ENCODE measurements around the gene EIF4G1. TPM values are rescaled to one million over a fixed set of nuclear protein-coding genes. Genes with fewer than 3 reads are reported as not detected.

EIF4G1 gene
- total RNA-seq, 4 donors from 2014 or later, result 135 to 453 (median 217) TPM

DNA sequence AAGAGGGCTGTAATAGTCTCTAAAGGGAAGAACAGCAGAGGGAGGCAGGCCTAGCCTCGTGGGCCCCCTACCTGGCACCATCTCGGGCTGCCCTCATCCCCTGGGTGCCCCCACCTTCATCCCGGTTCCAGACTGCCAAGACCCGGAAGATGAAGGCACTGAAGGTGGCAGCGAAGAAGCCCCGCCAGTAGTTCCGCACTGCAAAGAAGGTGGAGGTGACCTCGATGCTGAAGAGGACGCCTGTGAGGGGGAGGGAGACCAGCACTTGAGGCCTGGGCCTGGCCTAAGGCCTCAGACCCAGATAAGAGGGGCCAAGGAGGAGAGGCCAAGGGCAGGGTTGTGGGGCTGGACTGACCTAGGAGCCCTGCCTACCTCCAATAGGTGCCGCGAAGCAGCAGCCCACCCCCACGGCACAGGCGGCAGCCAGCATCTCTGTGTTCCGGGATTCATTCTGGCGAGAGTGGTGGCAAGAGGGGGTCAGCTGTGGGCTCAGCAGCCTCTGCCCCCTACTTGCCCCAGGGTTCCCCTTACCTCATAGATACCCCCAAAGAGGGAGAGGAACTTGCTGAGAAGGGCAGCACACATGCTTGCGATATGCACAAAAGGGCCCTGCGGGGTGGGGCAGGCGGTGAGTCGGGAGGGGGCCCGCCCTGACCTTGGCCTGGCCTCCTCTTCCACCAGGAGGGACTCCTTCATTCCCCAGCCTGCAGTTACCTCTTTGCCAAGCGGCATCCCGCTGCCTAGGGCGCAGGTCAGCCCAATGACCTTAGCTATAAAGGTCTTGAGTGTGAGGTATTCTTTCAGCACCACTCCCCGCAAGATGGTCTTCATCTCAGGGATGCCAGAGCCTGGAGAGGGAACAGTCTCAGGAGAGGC is 43.1 kb downstream of the EIF4G1 start:
- no peak overlapping the region for H3K4me3 ChIP-seq
- no peak for DNase-seq
- in situ Hi-C loops (cut with MboI; ENCODE audit: low pct_ligation_motif_present in 1 of 4, low pct_unique_long_range_greater_than_20kb in 1 of 4, low sequenced_read_pairs in 3 of 4) (loop anchor here in 1 of 4 donors (25.0 kb wide), 1 partner anchor 430 kb away; no protein-coding TSS in a partner anchor), intact Hi-C loops (cut with DNase I; ENCODE audit: low total_unique reads) (loop anchor here (10.0 kb wide), 1 partner anchor 53 kb away; no protein-coding TSS in a partner anchor)
- H3K4me1 ChIP-seq, result peaks cover 7 to 37% (median 20%) of the 10 kb centered on the region in 4 donors
- H3K9me3 ChIP-seq, result no peaks in the 10 kb centered on the region
- H3K36me3 ChIP-seq, result peaks cover 0 to 7% (median 0%) of the 10 kb centered on the region in 4 donors
- H3K27ac ChIP-seq, result no peak overlapping the region
- TF ChIP-seq, protein P1, sequence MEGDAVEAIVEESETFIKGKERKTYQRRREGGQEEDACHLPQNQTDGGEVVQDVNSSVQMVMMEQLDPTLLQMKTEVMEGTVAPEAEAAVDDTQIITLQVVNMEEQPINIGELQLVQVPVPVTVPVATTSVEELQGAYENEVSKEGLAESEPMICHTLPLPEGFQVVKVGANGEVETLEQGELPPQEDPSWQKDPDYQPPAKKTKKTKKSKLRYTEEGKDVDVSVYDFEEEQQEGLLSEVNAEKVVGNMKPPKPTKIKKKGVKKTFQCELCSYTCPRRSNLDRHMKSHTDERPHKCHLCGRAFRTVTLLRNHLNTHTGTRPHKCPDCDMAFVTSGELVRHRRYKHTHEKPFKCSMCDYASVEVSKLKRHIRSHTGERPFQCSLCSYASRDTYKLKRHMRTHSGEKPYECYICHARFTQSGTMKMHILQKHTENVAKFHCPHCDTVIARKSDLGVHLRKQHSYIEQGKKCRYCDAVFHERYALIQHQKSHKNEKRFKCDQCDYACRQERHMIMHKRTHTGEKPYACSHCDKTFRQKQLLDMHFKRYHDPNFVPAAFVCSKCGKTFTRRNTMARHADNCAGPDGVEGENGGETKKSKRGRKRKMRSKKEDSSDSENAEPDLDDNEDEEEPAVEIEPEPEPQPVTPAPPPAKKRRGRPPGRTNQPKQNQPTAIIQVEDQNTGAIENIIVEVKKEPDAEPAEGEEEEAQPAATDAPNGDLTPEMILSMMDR (IDR thresholded peaks at IDR 0.05), result no peak
- TF ChIP-seq POLR2A (IDR thresholded peaks at IDR 0.05) (no peak), POLR2AphosphoS5 (IDR thresholded peaks at IDR 0.05) (no peak), EP300 (IDR thresholded peaks at IDR 0.05; ENCODE audit: low read depth) (no peak)
- H3K27me3 ChIP-seq, result no peaks in the 10 kb centered on the region
- 96 to 100% methylated on average over 1 to 24 of the region's 24 CpGs for WGBS, 2 donors (ENCODE audit: low coverage in 1 of 2)

DNA sequence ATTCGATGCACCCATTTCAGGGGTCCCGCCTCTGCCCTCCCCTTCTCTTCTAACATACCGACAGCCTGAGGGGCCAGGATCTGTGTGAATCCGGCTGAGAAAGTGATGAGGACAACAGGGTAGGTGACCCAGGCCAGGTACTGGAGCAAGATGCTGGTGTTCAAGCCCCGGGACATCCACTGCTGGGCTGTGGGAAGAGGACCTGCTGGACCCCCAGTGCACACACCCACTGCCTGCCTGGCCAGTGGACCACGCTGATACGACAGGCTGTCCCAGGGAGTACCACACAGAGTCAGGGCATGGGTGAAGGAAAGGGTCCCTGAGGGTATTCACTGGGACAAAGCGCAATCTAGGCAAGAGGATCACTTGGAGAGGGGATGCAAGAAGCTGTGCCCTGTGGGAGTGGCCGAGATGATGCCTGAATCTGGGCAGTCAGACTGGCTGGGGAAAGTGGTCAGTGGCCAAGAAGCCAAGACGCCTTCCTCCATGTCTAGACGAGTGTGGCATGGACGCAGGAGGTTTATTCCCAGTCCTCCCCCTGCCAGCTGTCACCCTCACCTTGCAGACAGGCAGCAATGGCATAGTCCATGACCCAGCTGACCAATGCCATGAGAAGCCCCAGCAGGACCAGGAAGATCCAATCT is 43.8 kb downstream of the EIF4G1 start:
- DNase-seq, result no peak
- Histone ChIP-seq H3K27ac (no peak overlapping the region), H3K36me3 (peaks cover 0 to 7% (median 0%) of the 10 kb centered on the region in 4 donors), H3K4me3 (no peak overlapping the region), H3K27me3 (no peaks in the 10 kb centered on the region), H3K9me3 (no peaks in the 10 kb centered on the region), H3K4me1 (peaks cover 7 to 29% (median 18%) of the 10 kb centered on the region in 4 donors)
- TF ChIP-seq POLR2A (IDR thresholded peaks at IDR 0.05), result no peak
- no peak for TF ChIP-seq EP300 (IDR thresholded peaks at IDR 0.05; ENCODE audit: low read depth)
- TF ChIP-seq POLR2AphosphoS5 (IDR thresholded peaks at IDR 0.05), result no peak
- TF ChIP-seq, protein P1 (IDR thresholded peaks at IDR 0.05), result no peak
- in situ Hi-C loops (cut with MboI; ENCODE audit: low pct_ligation_motif_present in 1 of 4, low pct_unique_long_range_greater_than_20kb in 1 of 4, low sequenced_read_pairs in 3 of 4) (loop anchor here in 1 of 4 donors (25.0 kb wide), 1 partner anchor 429 kb away; no protein-coding TSS in a partner anchor), intact Hi-C loops (cut with DNase I; ENCODE audit: low total_unique reads) (loop anchor here (10.0 kb wide), 1 partner anchor 53 kb away; no protein-coding TSS in a partner anchor)
- WGBS, 2 donors (ENCODE audit: low coverage in 1 of 2), result 94 to 100% methylated on average over 2 to 12 of the region's 12 CpGs

DNA sequence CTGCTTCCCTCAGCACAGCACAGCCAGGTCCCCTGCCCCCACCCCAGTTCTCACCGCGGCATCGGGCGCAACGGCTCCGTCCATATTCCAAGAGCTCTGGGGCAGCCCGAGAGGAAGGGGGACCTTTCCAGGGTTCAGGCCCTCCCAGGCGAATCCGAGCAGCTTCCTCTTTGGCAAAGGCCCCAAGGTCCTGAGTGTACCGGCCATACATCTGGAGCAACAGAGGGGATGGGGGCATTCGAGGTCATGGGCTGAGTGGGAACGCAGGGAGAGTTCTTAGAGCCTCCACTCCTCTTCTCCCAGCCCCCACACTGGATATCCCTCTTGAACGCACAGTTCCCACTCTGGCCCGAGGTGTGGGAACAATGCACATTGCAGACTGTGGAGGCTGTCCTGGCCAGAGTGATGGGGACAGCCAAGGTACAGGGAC is 44.5 kb downstream of the EIF4G1 start:
- in situ Hi-C loops (cut with MboI; ENCODE audit: low pct_ligation_motif_present in 1 of 4, low pct_unique_long_range_greater_than_20kb in 1 of 4, low sequenced_read_pairs in 3 of 4), result loop anchor here in 1 of 4 donors (25.0 kb wide), 1 partner anchor 428 kb away; no protein-coding TSS in a partner anchor
- intact Hi-C loops (cut with DNase I; ENCODE audit: low total_unique reads), result loop anchor here (10.0 kb wide), 1 partner anchor 54 kb away; no protein-coding TSS in a partner anchor
- 74% methylated on average over 14 of the region's 14 CpGs; no CpG with 5 or more reads in 1 of the 2 donors for WGBS, 2 donors (ENCODE audit: low coverage in 1 of 2)
- no peaks in the 10 kb centered on the region for H3K9me3 ChIP-seq
- no peak overlapping the region for H3K4me3 ChIP-seq
- peaks cover 0 to 7% (median 0%) of the 10 kb centered on the region in 4 donors for H3K36me3 ChIP-seq
- no peaks in the 10 kb centered on the region for H3K27me3 ChIP-seq
- peaks cover 7 to 32% (median 23%) of the 10 kb centered on the region in 4 donors for H3K4me1 ChIP-seq
- H3K27ac ChIP-seq, result no peak overlapping the region
- TF ChIP-seq POLR2AphosphoS5 (IDR thresholded peaks at IDR 0.05) (no peak), EP300 (IDR thresholded peaks at IDR 0.05; ENCODE audit: low read depth) (no peak), POLR2A (IDR thresholded peaks at IDR 0.05) (no peak)
- TF ChIP-seq, protein P1 (IDR thresholded peaks at IDR 0.05), result no peak
- no peak for DNase-seq
